ENCODE measurements around the gene HOXD10.

The HOXD10 gene

GRCh38 chr2:176096243-176096985 lies 20.2 kb upstream of the HOXD10 start:
- DNase-seq (ENCODE audit: low spot score) = peak; percentile 51

- peak; percentile 88 for DNase-seq (ENCODE audit: low spot score)
Observed at GRCh38 chr2:176096986-176097819, 19.4 kb upstream of the HOXD10 start.

- DNase-seq (ENCODE audit: low spot score) = no peak
Observed at GRCh38 chr2:176097820-176098365, 18.7 kb upstream of the HOXD10 start.

- no peak for DNase-seq (ENCODE audit: low spot score)
Observed at GRCh38 chr2:176098366-176099158, 18.0 kb upstream of the HOXD10 start.

- DNase-seq (ENCODE audit: low spot score) = no peak
Observed at GRCh38 chr2:176099159-176099727, 17.3 kb upstream of the HOXD10 start.

- no peak for DNase-seq (ENCODE audit: low spot score)
Observed at GRCh38 chr2:176099728-176100546, 16.6 kb upstream of the HOXD10 start, which contains the start of gene HOXD12. TSS of gene HOXD12 (plus strand) at chr2:176099795. CDS start at chr2:176099802, 7 bp downstream.

GRCh38 chr2:176100547-176101140 lies 15.9 kb upstream of the HOXD10 start:
- no peak for DNase-seq (ENCODE audit: low spot score)

- DNase-seq (ENCODE audit: low spot score) = no peak
Observed at GRCh38 chr2:176101216-176101830, 15.3 kb upstream of the HOXD10 start.

- DNase-seq (ENCODE audit: low spot score) = no peak
Observed at GRCh38 chr2:176101842-176102241, 14.7 kb upstream of the HOXD10 start.

- no peak for DNase-seq (ENCODE audit: low spot score)
Observed at GRCh38 chr2:176102309-176102866, 14.2 kb upstream of the HOXD10 start.

GRCh38 chr2:176103194-176103593 lies 13.4 kb upstream of the HOXD10 start:
- DNase-seq (ENCODE audit: low spot score) = no peak

- no peak for DNase-seq (ENCODE audit: low spot score)
Observed at GRCh38 chr2:176103742-176104315, 12.7 kb upstream of the HOXD10 start.

GRCh38 chr2:176104316-176105077 lies 12.1 kb upstream of the HOXD10 start:
- DNase-seq (ENCODE audit: low spot score) = no peak

- no peak for DNase-seq (ENCODE audit: low spot score)
Observed at GRCh38 chr2:176105078-176105729, 11.4 kb upstream of the HOXD10 start.

GRCh38 chr2:176105730-176106580 lies 10.6 kb upstream of the HOXD10 start:
- no peak for DNase-seq (ENCODE audit: low spot score)

GRCh38 chr2:176106581-176107539 lies 9.7 kb upstream of the HOXD10 start, which contains the start of gene HOXD11:
TSS of gene HOXD11 (plus strand) at chr2:176107280. CDS start at chr2:176107356, 76 bp downstream.
- DNase-seq (ENCODE audit: low spot score) = no peak

All from RKO (cell line).